ENCODE data around the gene KCNH5. TPM values are rescaled to one million over a fixed set of nuclear protein-coding genes. Genes with fewer than 3 reads are reported as not detected.

The KCNH5 gene
- total RNA-seq, 1 donor from 2014 or later = 3.1 TPM

GRCh38 chr14:62743118-62743517 is 302.1 kb downstream of the KCNH5 start:
- DNase-seq (ENCODE audit: low spot score, unreplicated experiment) = no peak
- no peak overlapping the region for H3K27ac Mint-ChIP-seq
- peaks cover 2% of the 10 kb centered on the region for H3K36me3 Mint-ChIP-seq (ENCODE audit: insufficient read depth)
- no peak for TF ChIP-seq CTCF (IDR thresholded peaks at IDR 0.05; ENCODE audit: unreplicated experiment)
- H3K4me3 Mint-ChIP-seq (ENCODE audit: low read depth) = no peak overlapping the region
- no peaks in the 10 kb centered on the region for H3K27me3 Mint-ChIP-seq
- peaks cover 14% of the 10 kb centered on the region for H3K4me1 Mint-ChIP-seq (ENCODE audit: low read depth)
- peaks cover 5% of the 10 kb centered on the region for H3K9me3 Mint-ChIP-seq (ENCODE audit: low read depth)

- no peak overlapping the region for H3K27ac Mint-ChIP-seq
- H3K36me3 Mint-ChIP-seq (ENCODE audit: insufficient read depth) = peaks cover 9% of the 10 kb centered on the region
- TF ChIP-seq CTCF (IDR thresholded peaks at IDR 0.05; ENCODE audit: unreplicated experiment) = no peak
- H3K9me3 Mint-ChIP-seq (ENCODE audit: low read depth) = peaks cover 19% of the 10 kb centered on the region
- H3K4me3 Mint-ChIP-seq (ENCODE audit: low read depth) = no peak overlapping the region
- no peak for DNase-seq (ENCODE audit: low spot score, unreplicated experiment)
- peaks cover 14% of the 10 kb centered on the region for H3K4me1 Mint-ChIP-seq (ENCODE audit: low read depth)
- H3K27me3 Mint-ChIP-seq = no peaks in the 10 kb centered on the region
These were observed 305.6 kb downstream of the KCNH5 start for GRCh38 chr14:62739647-62740046.

- H3K27ac Mint-ChIP-seq = no peak overlapping the region
These were observed 308.9 kb downstream of the KCNH5 start for GRCh38 chr14:62736048-62737043.

GRCh38 chr14:62734831-62735230 is 310.4 kb downstream of the KCNH5 start:
- no peak for DNase-seq (ENCODE audit: low spot score, unreplicated experiment)
- Mint-ChIP-seq H3K4me1 (ENCODE audit: low read depth) (peaks cover 7% of the 10 kb centered on the region), H3K4me3 (ENCODE audit: low read depth) (no peak overlapping the region), H3K36me3 (ENCODE audit: insufficient read depth) (peaks cover 9% of the 10 kb centered on the region), H3K27me3 (no peaks in the 10 kb centered on the region), H3K9me3 (ENCODE audit: low read depth) (peaks cover 19% of the 10 kb centered on the region), H3K27ac (no peak overlapping the region)
- TF ChIP-seq CTCF (IDR thresholded peaks at IDR 0.05; ENCODE audit: unreplicated experiment) = no peak

More at GRCh38 chr14:62736048-62737043, 308.9 kb downstream of the KCNH5 start:
- Mint-ChIP-seq H3K4me3 (ENCODE audit: low read depth) (no peak overlapping the region), H3K27me3 (no peaks in the 10 kb centered on the region), H3K9me3 (ENCODE audit: low read depth) (peaks cover 19% of the 10 kb centered on the region), H3K4me1 (ENCODE audit: low read depth) (peaks cover 14% of the 10 kb centered on the region), H3K36me3 (ENCODE audit: insufficient read depth) (peaks cover 9% of the 10 kb centered on the region)
- no peak for DNase-seq (ENCODE audit: low spot score, unreplicated experiment)
- no peak for TF ChIP-seq CTCF (IDR thresholded peaks at IDR 0.05; ENCODE audit: unreplicated experiment)

- H3K36me3 Mint-ChIP-seq (ENCODE audit: insufficient read depth) = peaks cover 4% of the 10 kb centered on the region
- H3K4me3 Mint-ChIP-seq (ENCODE audit: low read depth) = no peak overlapping the region
- no peaks in the 10 kb centered on the region for H3K27me3 Mint-ChIP-seq
- no peak for DNase-seq (ENCODE audit: low spot score, unreplicated experiment)
- H3K27ac Mint-ChIP-seq = no peak overlapping the region
- H3K9me3 Mint-ChIP-seq (ENCODE audit: low read depth) = peaks cover 11% of the 10 kb centered on the region
- no peaks in the 10 kb centered on the region for H3K4me1 Mint-ChIP-seq (ENCODE audit: low read depth)
- no peak for TF ChIP-seq CTCF (IDR thresholded peaks at IDR 0.05; ENCODE audit: unreplicated experiment)
These were observed 322.9 kb downstream of the KCNH5 start for GRCh38 chr14:62722406-62722805.
